Dermis blood vessel endothelial cell (primary cell): ENCODE data around the gene FMN2. TPM values are rescaled to one million over a fixed set of nuclear protein-coding genes. Genes with fewer than 3 reads are reported as not detected.
"Not testable (repeated sequence)": the region's sequence is repeated elsewhere in the genome, so short reads cannot be mapped to it uniquely, and the experiment has no call there.

Experiments
- DNase-seq: peaks from one replicate; pipeline ENCODE4 v3.0.0; 2010
- total RNA-seq: library from RNA; depleted of rRNA; stranded (reverse); fragments of >200 nt; gene quantifications from 2 replicates; pipeline ENCODE4 v1.2.3, GENCODE V29; 2014

Gene FMN2
- total RNA-seq, 1 donor from 2014 or later = 1.5 TPM

DNA sequence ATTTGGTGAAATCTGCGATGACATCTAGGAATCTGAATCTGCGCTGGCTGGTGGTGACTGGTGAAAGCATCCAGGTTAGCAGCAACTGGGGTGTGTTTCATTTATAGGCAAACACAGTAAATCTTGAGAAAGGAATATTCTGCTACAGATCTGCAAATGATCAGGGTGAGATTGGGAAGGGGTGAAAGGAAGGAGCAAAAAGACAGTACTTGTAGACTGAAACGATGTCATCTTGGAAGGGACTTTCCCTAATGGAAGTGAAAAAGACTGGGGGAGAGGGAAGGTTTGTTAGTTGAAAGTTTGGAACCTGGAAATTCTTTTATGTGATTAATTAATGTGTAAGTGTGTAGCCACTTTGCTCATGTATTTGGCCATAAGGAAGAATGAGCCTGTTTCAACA, 228.3 kb downstream of the FMN2 start:
- no peak for DNase-seq

DNA sequence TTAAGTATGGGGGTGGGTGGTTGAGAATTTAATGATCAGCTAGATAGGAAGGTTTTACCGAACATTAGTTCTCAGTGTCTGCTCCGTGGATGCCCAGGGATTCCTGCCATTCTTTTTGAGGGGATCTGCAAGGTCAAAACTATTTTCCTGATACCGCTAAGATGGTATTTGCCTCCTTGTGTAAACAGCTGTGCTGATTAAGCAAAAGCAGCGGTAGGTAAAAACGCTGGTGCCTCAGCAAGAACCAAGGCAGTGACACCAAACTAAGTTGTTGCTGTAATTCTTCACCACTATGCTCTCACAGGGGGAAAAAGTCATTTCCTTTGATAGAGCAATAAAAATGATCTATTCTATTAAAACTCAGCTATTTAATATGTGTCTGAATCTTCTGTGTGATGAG, 229.0 kb downstream of the FMN2 start:
- DNase-seq = no peak

DNA sequence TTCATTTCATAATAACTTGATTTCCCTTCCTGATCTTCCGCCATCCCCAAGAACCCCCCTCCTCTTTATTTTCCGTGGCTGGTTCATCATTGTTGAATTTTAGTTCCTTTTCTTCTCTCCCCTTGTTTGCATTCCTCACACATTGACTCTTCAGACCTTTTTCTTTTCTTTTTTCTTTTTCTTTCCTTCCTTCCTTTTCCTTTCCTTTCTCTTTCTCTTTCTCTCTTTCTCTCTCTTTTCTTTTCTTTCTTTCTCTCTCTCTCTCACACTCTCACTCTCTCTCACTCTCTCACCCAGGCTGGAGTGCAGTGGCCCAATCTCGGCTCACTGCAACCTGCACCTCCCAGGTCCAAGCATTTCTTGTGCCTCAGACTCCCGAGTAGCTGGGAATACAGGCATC, 231.3 kb downstream of the FMN2 start:
- no peak for DNase-seq

DNA sequence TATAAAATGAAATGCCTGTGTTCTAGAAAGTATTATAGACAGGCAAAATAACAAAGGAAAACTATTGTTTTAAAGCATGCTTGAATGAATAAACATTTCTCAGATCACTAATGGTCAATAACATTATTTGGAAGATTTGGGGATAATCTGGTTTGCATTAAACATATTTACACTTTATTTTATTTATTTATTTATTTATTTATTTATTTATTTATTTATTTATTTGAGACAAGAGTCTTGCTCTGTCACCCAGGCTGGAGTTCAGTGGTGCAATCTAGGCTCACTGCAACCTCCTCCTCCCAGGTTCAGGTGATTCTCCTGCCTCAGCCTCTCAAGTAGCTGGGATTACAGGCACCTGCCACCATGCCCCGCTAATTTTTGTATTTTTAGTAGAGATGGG, 236.7 kb downstream of the FMN2 start:
- not testable (repeated sequence) for DNase-seq

DNA sequence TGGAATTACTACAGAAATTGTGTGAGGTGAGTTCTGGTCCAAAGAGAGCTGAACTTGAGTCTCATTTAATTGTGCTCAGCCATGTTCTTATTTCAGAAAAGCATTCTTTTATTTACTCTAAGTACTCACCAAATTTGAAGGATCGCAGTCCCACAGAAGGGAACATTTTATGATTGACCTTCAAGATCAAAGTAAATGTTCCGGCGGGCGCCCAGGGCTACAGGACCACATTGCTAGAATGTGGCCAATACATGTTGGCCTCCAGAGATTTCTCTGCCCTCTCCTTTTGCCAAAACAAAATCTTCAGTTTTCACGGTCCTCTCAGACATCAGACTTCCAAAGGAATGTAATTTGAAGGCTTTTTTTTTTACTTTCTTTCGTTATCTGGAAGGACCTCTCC, 237.8 kb downstream of the FMN2 start:
- no peak for DNase-seq

DNA sequence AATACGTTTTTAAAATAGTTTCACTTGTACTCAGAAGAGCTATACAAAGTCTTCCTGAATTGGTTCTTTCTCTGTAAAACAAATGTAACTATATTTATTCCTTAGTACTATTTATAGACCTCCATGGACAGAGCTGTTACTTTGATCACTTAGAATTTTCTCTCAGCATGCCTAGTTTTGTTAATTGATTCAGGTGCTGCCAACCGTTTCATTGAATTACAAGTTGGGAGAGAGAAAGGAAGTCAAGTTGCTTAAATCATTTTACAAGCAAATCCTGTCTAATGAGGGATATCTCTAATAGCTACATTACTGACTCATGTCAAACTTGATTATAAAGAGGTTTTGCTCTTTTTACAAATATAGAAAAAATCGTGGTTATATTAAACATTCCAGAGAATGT, 241.0 kb downstream of the FMN2 start:
- DNase-seq = no peak

DNA sequence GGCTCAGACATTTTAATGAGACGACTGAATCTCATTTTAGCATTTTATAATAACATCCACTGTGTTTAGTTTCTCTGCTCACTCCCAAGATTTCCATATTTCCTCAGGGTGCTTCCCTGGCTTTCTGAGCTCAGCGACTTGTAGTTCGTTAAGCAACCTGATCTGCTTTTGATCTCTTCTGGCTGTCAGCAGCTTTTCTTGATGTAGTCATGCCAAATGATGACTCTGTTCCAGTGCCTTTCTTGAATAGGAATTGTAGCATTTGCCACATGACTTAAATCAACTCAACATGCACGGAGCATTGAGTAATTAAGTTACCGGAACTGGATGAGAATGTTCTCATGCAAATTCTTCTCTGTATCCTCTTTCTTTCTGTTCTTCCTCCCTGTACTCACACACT, 246.1 kb downstream of the FMN2 start:
- DNase-seq = no peak

DNA sequence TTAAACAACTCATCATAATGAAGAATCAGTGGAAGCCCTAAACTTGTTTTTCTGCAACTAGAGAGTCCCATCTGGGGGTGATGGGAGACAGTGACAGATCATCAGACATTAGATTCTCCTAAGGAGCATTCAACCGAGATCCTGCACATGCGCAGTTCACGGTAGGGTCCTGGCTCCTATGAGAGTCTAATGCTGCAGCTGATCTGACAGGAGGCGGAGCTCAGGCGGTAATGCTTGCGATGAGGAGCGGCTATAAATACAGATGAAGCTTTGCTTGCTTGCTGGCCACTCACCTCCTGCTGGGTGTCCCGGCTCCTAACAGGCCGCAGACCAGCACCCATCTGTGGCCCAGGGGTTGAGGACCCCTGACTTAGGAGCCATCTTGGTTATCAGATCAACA, 247.2 kb downstream of the FMN2 start:
- DNase-seq = no peak

DNA sequence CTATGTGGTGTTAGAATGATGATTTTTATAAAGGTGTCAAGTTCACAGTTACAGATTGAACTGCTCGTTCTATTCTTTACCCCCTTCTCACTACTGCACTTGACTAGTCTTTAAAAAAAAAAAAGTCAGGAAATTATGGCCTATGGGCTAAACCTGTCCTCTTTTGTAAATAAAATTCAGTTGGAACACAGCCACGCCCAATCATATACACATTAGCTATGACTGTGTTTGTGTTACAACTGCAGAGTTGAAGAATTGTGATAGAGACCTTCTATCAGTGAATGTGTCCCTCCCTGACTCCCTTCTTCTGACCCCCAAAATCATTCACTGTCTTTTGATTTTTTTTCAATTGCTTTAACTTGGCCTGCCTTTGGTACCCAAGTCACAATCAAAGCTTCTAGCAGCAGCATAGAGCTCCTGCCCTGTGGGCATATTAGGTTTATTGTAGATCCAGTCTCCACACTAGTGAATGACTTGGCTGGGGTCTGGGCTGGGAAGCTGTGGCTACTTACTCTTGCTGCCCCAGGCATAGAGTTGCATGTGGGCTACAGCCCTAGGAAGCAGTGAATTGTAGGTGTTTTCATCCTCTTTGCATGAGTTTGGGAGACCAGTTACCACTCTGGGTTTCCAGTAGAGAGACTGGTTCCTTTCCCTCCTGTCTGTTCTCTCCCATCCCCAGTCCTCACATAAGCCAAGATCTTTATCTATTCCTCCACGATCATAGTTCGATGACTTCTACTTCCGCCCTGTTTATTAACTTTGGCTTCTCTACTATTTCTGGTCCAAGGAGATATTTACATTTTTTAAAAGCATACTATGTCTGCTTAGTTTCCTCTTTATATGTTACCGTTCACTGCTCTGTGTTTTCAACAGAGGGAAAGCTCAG, 249.9 kb downstream of the FMN2 start:
- no peak for DNase-seq

DNA sequence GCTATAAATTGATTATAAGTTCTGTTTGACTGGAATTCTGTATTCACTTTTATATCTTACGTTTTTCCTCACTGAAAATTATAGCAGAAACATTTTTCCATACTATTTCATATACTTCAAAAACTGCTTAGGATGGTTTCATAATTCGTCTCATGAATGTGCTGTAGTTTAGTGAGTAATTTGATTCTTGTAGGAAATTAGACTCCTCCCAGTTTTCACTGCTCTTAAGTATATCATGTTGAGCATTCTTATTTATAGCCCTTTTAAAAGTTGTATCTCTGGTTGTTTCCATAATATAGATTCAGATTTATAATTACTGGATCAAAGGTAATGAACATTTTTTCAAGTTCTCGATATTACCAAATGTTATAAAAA, 250.6 kb downstream of the FMN2 start:
- DNase-seq = no peak

DNA sequence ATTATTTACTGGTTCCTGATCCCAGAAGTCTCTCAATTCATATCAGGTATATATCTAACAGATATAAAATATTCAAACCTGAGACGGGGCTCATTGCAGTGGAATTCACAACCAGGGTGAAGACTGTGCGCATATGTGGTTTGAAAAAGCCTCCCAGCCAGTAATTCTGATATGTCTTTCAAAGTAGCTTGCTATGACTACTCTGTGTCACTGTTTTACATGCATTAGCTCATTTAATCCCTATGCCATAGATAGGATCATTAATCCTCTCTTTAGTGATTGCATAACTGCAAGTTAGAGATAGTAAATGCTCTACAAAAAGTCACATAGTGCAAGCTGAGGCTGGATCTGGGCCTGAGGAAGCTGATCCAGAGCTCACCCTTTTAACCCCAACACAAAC, 251.4 kb downstream of the FMN2 start:
- DNase-seq = no peak

DNA sequence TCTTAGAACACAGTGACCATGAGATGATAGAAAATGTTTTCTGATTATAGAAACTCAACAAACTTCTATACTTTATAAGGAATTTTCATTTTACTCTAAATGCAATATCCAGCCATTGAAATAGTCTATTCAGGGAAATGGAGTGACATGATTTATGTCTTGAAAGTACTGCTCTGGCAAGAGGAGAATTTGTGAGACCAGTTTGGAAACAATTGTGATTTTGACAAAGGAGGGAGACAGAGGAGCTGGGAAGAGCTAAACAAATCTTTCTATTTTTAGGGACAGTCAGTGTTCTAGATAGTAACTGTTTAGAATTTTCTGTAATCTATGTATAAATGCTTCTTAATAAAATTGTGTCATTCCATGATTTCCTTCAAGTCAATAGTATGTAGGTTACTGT, 252.3 kb downstream of the FMN2 start:
- DNase-seq = no peak

DNA sequence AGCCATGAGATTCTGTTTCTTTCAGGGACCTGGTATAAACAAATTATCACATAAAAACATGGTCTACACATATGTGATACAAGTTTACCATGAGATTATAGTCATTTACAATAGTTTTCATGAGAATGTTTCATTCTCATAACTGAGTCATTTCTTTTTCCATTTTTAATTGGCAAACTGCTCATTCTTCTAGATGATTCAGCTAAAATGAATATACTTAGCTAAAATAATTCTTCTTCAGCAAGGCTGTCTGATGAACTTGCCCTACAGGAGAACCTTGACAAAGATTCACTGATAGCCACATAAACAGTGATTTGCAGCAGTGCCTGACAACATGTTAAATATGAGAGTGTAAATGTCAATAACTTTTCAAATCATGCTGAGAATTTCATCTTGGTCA, 253.2 kb downstream of the FMN2 start:
- DNase-seq = no peak

DNA sequence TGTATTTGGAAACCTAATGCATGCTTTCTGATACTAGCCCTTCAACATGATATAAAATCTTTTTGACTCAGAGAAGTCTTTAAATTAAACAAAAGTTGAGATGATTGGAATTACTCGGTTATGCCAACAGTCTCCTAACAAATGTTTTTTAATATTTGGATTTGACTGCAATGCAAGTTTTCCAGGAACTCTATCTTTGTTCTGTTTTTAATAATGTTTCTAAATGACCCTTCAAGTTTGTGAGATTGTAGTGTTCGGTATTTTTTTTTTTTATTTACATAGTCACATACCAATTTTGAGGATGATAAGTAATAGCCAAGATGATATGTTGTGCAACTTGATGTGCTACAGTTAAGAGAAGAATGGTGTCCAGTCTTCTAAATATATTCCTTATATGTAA, 258.0 kb downstream of the FMN2 start:
- DNase-seq = no peak

DNA sequence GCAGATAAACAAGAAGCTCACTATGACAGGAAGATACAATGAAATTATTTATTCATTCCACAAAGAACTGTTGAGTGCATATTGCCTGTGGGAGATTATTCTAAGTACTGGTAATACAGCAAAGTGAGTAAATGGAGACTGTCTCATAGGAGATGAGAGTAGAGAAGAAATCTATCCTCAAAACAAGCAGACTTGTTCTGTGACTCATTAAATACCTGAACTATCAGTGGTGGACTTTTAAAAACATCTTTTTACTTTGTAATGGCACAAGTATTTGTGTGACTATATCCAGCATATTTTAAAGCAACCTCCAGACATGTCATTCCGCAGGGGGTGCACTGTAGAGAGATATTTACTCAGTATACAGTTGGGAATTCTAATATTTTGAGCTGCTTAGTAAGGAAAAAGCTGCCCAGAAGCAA, 259.2 kb downstream of the FMN2 start:
- DNase-seq = no peak

DNA sequence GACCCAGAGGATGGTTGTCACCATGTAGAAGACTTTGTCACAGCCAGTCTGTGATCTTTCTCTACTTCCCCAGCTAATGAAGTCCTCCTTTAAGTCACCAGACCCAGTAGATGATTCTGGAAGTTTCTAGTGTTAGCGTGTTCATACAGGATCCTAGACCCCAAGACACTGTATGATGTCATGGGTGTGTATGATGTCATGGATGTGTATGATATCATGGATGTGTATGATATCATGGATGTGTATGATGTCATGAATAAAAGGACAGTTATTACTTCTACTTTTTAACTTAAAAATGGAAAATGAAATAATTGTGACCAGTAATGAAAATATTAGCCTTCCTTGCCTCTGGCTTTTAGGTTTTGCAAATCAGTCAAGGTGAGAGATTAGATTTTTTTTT, 260.0 kb downstream of the FMN2 start:
- no peak for DNase-seq

DNA sequence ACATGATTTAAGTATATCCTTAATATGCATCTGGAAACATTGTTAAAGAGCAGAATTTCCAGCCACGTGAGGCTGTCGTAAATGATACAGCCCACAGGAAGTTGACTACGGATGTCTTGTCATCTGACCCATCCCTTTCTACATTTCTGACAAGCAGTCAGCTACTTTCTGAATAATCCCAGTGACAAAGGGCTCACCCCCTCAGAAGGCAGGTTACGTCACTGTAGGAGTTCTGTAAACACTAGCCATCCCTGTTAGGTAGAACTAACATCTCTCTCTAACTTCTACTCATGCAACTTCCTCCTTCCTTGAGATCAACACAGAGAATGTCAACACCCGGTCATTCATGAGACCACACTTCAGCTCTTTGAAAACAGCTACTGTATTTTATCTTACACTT, 261.1 kb downstream of the FMN2 start:
- DNase-seq = no peak

DNA sequence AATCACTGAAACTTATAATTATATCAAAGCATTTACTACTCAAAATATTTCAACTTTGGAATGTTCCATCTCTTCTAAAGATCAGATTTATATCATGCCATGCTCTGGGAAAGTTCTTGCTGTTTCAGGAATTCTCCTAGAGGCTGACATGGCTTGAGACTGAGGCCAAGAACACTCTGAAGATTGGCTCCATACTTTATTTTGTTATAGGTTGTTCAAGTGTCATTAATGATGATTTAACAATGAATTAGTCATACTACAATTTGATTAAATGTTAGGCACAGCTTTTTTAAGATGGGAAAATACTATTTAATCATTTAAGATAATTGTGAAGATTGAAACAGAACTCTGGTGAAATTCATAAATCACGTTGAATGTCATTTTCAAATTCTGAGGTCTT, 264.9 kb downstream of the FMN2 start:
- no peak for DNase-seq

DNA sequence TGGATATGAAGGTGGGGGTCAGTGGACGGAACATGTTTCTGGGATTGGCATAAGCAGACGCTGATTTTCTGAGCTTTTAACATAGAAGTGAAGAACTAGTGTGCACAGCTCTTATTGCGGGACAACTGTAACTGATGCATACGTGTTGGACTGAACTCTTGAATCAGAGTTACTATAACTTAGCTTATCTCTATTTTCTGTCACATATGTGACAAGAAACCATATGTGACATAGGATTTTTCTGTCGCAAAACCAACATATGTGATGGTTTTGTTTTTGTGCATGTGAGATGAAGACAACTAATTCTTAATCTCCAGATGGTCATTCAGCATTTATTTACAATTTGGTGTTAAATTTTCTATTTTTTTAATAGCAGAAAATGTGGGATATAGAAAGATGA, 270.4 kb downstream of the FMN2 start:
- DNase-seq = no peak

DNA sequence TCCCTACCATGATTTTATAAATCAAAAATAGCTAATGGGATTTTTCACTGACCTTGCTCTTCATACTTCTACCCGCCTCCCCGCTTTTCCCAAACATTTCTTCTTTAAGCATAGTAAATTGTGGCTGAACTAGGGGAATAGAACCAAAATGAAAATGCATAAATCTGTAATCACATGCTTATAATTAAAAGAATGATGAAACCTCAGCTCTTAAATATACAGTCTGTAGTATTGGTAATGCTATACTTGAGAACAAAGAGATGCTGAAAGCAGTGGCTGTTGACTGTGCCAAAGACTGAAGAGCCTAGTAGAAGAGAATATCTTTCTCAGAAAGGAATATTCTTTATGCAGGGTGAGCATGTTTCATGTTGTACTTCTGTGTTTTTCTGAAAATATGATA, 271.1 kb downstream of the FMN2 start:
- no peak for DNase-seq

DNA sequence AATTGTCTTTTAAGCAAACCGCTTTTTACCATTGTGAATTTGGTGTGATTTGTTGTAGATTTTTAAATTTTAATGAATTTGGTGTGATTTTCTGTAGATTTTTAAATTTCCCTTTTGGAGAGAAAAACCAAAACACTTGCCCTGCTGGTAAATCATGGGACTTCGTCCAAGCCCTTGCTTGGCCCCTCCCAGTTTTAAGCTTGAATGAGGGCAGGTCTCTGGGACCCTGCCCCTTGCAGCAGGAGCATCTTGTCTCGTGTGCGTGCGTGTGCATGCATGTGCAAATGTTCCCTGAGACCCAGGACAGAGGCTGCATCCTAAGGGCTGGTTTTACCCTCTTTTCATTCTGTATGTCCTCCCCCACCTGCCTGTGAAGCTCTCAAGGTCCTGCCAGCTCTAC, 271.6 kb downstream of the FMN2 start:
- no peak for DNase-seq

DNA sequence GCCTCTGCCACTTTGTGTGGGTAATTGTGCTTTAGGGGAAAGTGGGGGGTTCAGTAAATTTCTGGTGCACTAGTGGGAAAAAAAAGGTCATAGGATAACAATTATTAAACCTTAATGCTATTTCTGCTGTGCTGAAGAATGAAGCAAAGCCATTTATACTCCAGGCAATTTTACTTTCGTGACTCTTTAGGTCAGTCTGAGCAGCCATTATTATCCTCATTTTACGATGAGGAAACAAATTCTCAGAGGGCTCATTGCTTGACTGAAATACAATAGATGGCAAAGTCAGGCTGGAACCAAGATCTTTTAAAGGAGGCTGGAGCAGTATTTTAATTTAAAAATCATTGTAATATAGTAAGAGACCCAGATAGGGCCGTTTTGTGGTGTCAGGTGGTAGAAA, 272.2 kb downstream of the FMN2 start:
- DNase-seq = no peak

DNA sequence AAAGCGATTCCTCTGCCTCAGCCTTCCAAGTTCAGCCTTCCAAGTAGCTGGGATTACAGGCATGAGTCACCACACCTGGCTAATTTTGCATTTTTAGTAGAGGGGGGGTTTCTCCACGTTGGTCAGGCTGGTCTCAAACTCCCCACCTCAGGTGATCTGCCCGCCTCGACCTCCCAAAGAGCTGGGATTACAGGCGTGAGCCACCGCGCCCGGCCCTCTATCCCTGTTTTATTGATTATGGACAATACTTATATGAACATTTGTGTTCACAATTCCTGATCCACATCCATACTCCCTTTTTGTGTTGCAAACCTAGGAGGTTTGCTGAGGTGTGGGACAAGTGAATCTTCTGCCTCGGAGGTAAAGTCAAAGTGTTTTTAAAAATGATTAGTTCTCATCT, 275.0 kb downstream of the FMN2 start:
- no peak for DNase-seq

DNA sequence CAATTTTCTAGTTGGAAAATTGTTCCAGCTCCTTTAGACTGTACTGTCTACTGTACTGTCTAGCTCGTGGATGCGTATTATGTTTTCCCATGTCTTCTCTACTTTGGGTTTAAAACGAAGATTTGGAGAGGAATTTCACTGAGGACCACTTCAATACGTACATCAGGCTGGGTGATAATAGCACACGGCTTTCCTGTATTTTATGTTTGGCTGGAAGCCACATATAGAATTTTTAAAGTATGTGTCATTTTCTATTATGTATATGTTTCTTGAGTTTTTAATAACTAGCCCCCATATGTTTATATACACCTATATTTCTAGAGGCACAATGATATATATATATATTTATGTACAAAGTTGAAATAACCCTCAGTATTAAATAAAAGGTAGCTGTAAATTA, 293.9 kb downstream of the FMN2 start:
- DNase-seq = no peak
